SJSA1 (cell line): ENCODE measurements around the gene ARHGAP42. TPM values are rescaled to one million over a fixed set of nuclear protein-coding genes. Genes with fewer than 3 reads are reported as not detected.
A peak's percentile ranks its signal among the peaks of the same experiment; 100 is the strongest.

Experiments used
- DNase-seq, 2 experiments: peaks; one replicate each; pipeline ENCODE4 v3.0.0-alpha.2; 2015 to 2020; ENCODE audit warnings: low spot score in 2 of 2, low read depth in 1 of 2
- H3K27ac ChIP-seq: fragments of 250-450 bp; sonication (Bioruptor Pico); 2 replicates; pipeline ENCODE4 v1.5.1; 2020; ENCODE audit warnings: mild to moderate bottlenecking, moderate library complexity
- H3K27me3 ChIP-seq: fragments of 250-450 bp; sonication (Bioruptor Pico); replicated peaks from 2 replicates; pipeline ENCODE4 v1.5.1; 2020; ENCODE audit warnings: mild to moderate bottlenecking, moderate library complexity
- H3K36me3 ChIP-seq: fragments of 250-450 bp; sonication (Bioruptor Pico); 2 replicates; pipeline ENCODE4 v1.5.1; 2020; ENCODE audit warnings: mild to moderate bottlenecking
- H3K4me1 ChIP-seq: fragments of 250-450 bp; sonication (Bioruptor Pico); replicated peaks from 2 replicates; pipeline ENCODE4 v1.6.1; 2021; ENCODE audit warnings: mild to moderate bottlenecking
- H3K4me3 ChIP-seq: fragments of 250-450 bp; sonication (Bioruptor Pico); 2 replicates; pipeline ENCODE4 v1.5.1; 2020; ENCODE audit warnings: mild to moderate bottlenecking
- H3K9me3 ChIP-seq: fragments of 250-450 bp; sonication (Bioruptor Pico); replicated peaks from 2 replicates; pipeline ENCODE4 v1.5.1; 2020; ENCODE audit warnings: mild to moderate bottlenecking
- total RNA-seq: library from RNA; depleted of rRNA; stranded (reverse); fragments of >200 nt; shearing (Covaris generic); gene quantifications from 2 replicates; pipeline ENCODE4 v1.2.3, GENCODE V29; 2014

Gene ARHGAP42
- total RNA-seq, 1 experiment from 2014 or later = 17.2 TPM

- no peak overlapping the region for H3K4me3 ChIP-seq
- H3K27ac ChIP-seq = no peak overlapping the region
- H3K4me1 ChIP-seq = peaks cover 16% of the 10 kb centered on the region
- peak; percentile 34 to 41 for DNase-seq
- no peaks in the 10 kb centered on the region for H3K27me3 ChIP-seq
- no peaks in the 10 kb centered on the region for H3K9me3 ChIP-seq
- no peaks in the 10 kb centered on the region for H3K36me3 ChIP-seq
Measured at GRCh38 chr11:100918551-100919500, 231.7 kb downstream of the ARHGAP42 start.

GRCh38 chr11:100920593-100920992, 233.5 kb downstream of the ARHGAP42 start:
- Histone ChIP-seq H3K9me3 (no peaks in the 10 kb centered on the region), H3K27me3 (no peaks in the 10 kb centered on the region), H3K4me1 (peaks cover 17% of the 10 kb centered on the region), H3K36me3 (no peaks in the 10 kb centered on the region), H3K4me3 (no peak overlapping the region), H3K27ac (no peak overlapping the region)
- DNase-seq = no peak

- Histone ChIP-seq H3K27me3 (no peaks in the 10 kb centered on the region), H3K9me3 (no peaks in the 10 kb centered on the region), H3K4me1 (peaks cover 31% of the 10 kb centered on the region), H3K4me3 (no peak overlapping the region), H3K36me3 (no peaks in the 10 kb centered on the region), H3K27ac (no peak overlapping the region)
- DNase-seq = no peak
Measured at GRCh38 chr11:100922121-100922520, 235.0 kb downstream of the ARHGAP42 start.

- Histone ChIP-seq H3K9me3 (no peaks in the 10 kb centered on the region), H3K4me1 (peaks cover 45% of the 10 kb centered on the region), H3K36me3 (no peaks in the 10 kb centered on the region), H3K27me3 (no peaks in the 10 kb centered on the region), H3K4me3 (no peak overlapping the region), H3K27ac (no peak overlapping the region)
- no peak for DNase-seq
Measured at GRCh38 chr11:100923555-100923954, 236.5 kb downstream of the ARHGAP42 start.

GRCh38 chr11:100925935-100926334, 238.8 kb downstream of the ARHGAP42 start:
- Histone ChIP-seq H3K27ac (peak overlapping the region; percentile 61), H3K4me3 (no peak overlapping the region), H3K9me3 (no peaks in the 10 kb centered on the region), H3K36me3 (no peaks in the 10 kb centered on the region), H3K4me1 (peaks cover 47% of the 10 kb centered on the region), H3K27me3 (no peaks in the 10 kb centered on the region)
- DNase-seq = peak in 1 of 2 experiments; percentile 62

GRCh38 chr11:100927579-100927978, 240.5 kb downstream of the ARHGAP42 start:
- Histone ChIP-seq H3K36me3 (no peaks in the 10 kb centered on the region), H3K9me3 (no peaks in the 10 kb centered on the region), H3K27ac (peak overlapping the region; percentile 68), H3K27me3 (no peaks in the 10 kb centered on the region), H3K4me1 (peaks cover 47% of the 10 kb centered on the region), H3K4me3 (no peak overlapping the region)
- peak in 1 of 2 experiments; percentile 23 for DNase-seq

GRCh38 chr11:100928426-100928825, 241.3 kb downstream of the ARHGAP42 start:
- H3K27me3 ChIP-seq = no peaks in the 10 kb centered on the region
- H3K36me3 ChIP-seq = no peaks in the 10 kb centered on the region
- H3K9me3 ChIP-seq = no peaks in the 10 kb centered on the region
- peak overlapping the region; percentile 68 for H3K27ac ChIP-seq
- DNase-seq = peak in 1 of 2 experiments; percentile 25
- H3K4me1 ChIP-seq = peaks cover 43% of the 10 kb centered on the region
- no peak overlapping the region for H3K4me3 ChIP-seq

DNA sequence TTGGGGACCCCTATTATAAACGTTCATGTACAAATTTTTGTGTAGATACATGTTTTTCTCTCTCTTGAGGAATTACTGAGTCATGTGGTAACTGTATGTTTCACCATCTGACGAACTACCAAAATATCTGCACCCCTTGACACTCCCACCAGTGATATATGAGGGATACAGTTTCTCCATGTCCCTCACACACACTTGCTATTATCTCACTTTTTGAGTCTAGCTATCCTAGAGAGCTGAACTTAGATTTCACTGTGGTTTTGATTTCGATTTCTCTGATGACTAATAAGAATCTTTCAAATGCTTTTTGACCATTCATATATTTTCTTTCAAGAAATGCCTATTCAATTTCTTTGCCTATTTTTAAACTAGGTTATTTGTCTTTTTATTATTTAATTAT, 242.3 kb downstream of the ARHGAP42 start:
- no peak overlapping the region for H3K4me3 ChIP-seq
- no peaks in the 10 kb centered on the region for H3K36me3 ChIP-seq
- H3K4me1 ChIP-seq = peaks cover 39% of the 10 kb centered on the region
- H3K9me3 ChIP-seq = no peaks in the 10 kb centered on the region
- DNase-seq = peak in 1 of 2 experiments; percentile 22
- no peaks in the 10 kb centered on the region for H3K27me3 ChIP-seq
- H3K27ac ChIP-seq = peak overlapping the region; percentile 68

DNA sequence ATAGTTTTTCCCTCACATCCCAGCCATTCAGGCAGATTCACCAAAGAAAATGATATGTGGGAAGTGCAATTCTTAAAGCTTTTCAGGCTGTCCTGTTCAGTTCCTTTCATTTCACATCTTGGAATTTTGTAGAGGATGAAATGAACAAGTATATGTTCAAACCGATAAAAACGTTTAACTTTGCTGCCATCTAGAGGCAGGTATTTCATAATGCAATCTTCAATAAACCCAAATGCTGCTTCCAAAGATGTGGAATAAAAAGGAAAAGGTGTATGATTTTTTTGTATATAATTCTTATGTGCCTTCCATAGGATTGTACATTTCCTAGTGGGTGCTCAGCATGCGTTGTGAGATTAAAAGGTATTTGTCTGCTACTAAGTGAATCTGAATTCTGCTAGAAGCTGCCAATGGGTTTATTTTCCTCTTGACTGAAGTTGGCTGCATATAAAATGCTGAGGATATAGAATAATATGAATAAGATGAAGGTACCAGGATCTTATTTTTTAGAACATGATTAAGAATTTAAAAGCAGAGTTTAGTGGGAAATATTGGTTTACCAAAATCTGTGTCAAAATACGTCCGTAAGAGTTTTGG, 243.2 kb downstream of the ARHGAP42 start:
- Histone ChIP-seq H3K27me3 (no peaks in the 10 kb centered on the region), H3K9me3 (no peaks in the 10 kb centered on the region), H3K36me3 (no peaks in the 10 kb centered on the region), H3K27ac (peak overlapping the region; percentile 68), H3K4me1 (peaks cover 39% of the 10 kb centered on the region), H3K4me3 (no peak overlapping the region)
- peak in 1 of 2 experiments; percentile 48 for DNase-seq

DNA sequence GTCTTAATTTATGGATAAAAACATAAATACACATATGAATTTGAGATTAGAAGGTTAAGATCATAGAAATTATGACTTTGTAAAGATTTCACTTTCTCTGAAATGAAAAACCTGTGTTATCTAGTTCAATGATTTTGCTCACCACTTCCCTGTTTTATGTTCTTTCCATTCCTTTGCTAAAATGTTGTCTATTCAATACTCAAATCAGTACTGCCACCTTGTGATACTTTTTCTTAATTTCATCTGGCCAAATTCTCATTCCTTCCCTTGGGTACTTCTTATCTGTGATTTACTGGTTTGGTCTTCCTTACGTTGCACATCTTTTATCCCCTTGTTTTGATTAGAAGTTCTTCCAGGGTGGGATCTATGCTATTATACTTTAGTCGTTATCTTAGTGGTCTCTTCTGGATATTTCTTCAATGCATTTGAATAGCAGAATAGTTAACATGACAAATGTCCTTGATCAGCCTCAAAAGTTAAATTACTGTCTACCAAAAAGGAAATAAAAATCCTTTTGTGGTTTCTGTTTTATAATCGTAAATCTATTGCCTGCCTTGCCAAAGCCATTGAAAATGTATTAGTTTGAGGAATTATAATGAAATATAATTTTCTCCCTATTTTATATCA, 245.5 kb downstream of the ARHGAP42 start:
- no peaks in the 10 kb centered on the region for H3K9me3 ChIP-seq
- peaks cover 20% of the 10 kb centered on the region for H3K4me1 ChIP-seq
- no peak overlapping the region for H3K4me3 ChIP-seq
- H3K27me3 ChIP-seq = no peaks in the 10 kb centered on the region
- peak in 1 of 2 experiments; percentile 15 for DNase-seq
- no peak overlapping the region for H3K27ac ChIP-seq
- H3K36me3 ChIP-seq = no peaks in the 10 kb centered on the region

DNA sequence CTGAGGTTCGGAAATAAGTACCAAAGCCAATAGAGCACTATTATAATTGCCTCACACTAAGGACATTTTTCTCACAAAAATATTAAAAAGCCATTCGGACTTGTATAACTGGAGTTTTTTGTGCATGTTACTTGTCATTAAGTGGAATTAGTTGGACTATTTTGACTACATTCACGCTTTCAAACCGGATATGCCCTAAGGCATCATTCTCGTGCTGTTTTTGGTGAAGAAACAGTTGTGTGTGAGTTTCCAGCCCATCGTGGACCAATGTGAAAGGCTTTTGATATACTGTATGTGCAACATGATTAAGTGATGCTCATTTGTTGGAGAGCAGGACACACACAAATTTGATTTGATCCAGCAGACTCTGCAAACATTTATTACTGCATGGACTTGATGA, 249.7 kb downstream of the ARHGAP42 start:
- DNase-seq = no peak
- H3K4me1 ChIP-seq = no peaks in the 10 kb centered on the region
- no peak overlapping the region for H3K27ac ChIP-seq
- no peak overlapping the region for H3K4me3 ChIP-seq
- H3K9me3 ChIP-seq = no peaks in the 10 kb centered on the region
- no peaks in the 10 kb centered on the region for H3K27me3 ChIP-seq
- no peaks in the 10 kb centered on the region for H3K36me3 ChIP-seq

GRCh38 chr11:100939571-100939970, 252.5 kb downstream of the ARHGAP42 start:
- Histone ChIP-seq H3K27me3 (no peaks in the 10 kb centered on the region), H3K4me1 (no peaks in the 10 kb centered on the region), H3K36me3 (no peaks in the 10 kb centered on the region), H3K27ac (no peak overlapping the region), H3K9me3 (no peaks in the 10 kb centered on the region), H3K4me3 (no peak overlapping the region)
- no peak for DNase-seq

- Histone ChIP-seq H3K4me3 (no peak overlapping the region), H3K27ac (no peak overlapping the region), H3K27me3 (no peaks in the 10 kb centered on the region), H3K36me3 (no peaks in the 10 kb centered on the region), H3K4me1 (no peaks in the 10 kb centered on the region), H3K9me3 (no peaks in the 10 kb centered on the region)
- DNase-seq = no peak
Measured at GRCh38 chr11:100940111-100940510, 253.0 kb downstream of the ARHGAP42 start.

DNA sequence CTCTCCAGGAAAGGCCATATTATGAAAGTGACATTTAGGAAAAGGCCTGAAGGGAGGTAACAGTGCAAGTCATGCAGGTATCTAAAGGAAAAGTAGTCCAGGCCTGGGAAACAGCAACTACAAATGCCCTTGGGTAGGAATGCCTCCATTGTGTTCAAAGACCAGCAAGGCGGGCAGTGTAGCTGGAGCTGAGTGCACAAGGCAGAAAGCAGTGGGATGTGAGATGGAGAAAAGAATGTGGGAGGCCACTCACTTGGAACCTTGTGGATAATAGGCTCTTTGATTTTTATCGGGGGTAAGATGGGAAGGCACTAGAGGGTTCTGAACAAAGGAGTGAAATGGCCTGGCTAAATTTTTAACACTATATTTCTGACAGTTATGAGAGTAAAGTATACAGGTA, 253.9 kb downstream of the ARHGAP42 start:
- no peaks in the 10 kb centered on the region for H3K4me1 ChIP-seq
- H3K36me3 ChIP-seq = no peaks in the 10 kb centered on the region
- no peak overlapping the region for H3K27ac ChIP-seq
- H3K4me3 ChIP-seq = no peak overlapping the region
- no peaks in the 10 kb centered on the region for H3K9me3 ChIP-seq
- DNase-seq = no peak
- no peaks in the 10 kb centered on the region for H3K27me3 ChIP-seq
